ENCODE data around the gene KCNH4.

DNA sequence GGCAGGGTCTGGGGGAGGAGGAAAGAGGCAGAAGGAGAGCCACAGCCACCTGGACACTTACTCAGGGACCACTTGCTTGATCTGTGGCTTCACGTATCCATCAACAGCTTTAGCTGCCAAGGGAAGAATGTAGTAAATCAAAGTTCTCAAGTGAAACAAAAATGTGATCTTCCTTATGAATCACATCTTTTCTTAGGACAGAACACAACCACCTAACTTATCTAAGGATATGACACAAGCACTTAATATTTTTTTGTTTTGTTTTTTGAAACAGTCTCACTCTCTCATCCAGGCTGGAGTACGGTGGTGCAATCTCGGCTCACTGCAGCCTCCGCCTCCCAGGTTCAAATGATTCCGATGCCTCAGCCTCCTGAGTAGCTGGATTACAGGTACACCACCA, 21.8 kb upstream of the KCNH4 start:
- TF ChIP-seq CTCF (IDR thresholded peaks at IDR 0.05; ENCODE audit: low read depth, low read length): no peak
- no peak for TF ChIP-seq EZH2phosphoT487 (IDR thresholded peaks at IDR 0.05; ENCODE audit: low read depth)
